DND-41 (cell line): ENCODE measurements around the gene HMGCL.

ENCODE experiments used
- ATAC-seq: fragments of 200-7000 bp; cut with Tn5 transposase; 3 replicates; pipeline ENCODE4 v1.9.1; 2021; ENCODE audit warnings: low read depth; ENCODE audit not compliant: insufficient read depth
- DNase-seq: peaks from one replicate; pipeline ENCODE4 v3.0.0-alpha.2; 2020
- H2AFZ ChIP-seq: 2 replicates; pipeline ENCODE4 v1.6.0; 2012; ENCODE audit warnings: low read depth, low read length
- H3K27ac ChIP-seq: 2 replicates; pipeline ENCODE4 v1.5.1; 2012; ENCODE audit warnings: low read length, inconsistent platforms
- H3K27me3 ChIP-seq: fragments of 200-600 bp; sonication (generic); 2 replicates; pipeline ENCODE4 v1.6.0; 2012; ENCODE audit warnings: low read length, mild to moderate bottlenecking, inconsistent platforms; ENCODE audit not compliant: insufficient read depth, poor library complexity
- H3K36me3 ChIP-seq: 2 replicates; pipeline ENCODE4 v1.5.1; 2012; ENCODE audit warnings: low read length, inconsistent platforms; ENCODE audit not compliant: insufficient read depth
- H3K4me1 ChIP-seq: 2 replicates; pipeline ENCODE4 v1.5.1; 2012; ENCODE audit warnings: mild to moderate bottlenecking, low read length; ENCODE audit not compliant: insufficient read depth
- H3K4me2 ChIP-seq: 2 replicates; pipeline ENCODE4 v1.6.0; 2012; ENCODE audit warnings: mild to moderate bottlenecking, moderate library complexity, low read length, inconsistent platforms; ENCODE audit not compliant: insufficient read depth
- H3K4me3 ChIP-seq, 2 experiments: fragments of 200-600 bp in 1 of 2; shearing (Covaris generic) in 1 of 2; 2 replicates each; pipeline ENCODE4 v1.5.1; 2012 to 2016; ENCODE audit warnings: inconsistent platforms in 2 of 2, low read length in 2 of 2, mild to moderate bottlenecking in 2 of 2, low read depth in 1 of 2, moderate library complexity in 1 of 2
- H3K79me2 ChIP-seq: 2 replicates; pipeline ENCODE4 v1.6.0; 2012; ENCODE audit warnings: low read length, inconsistent platforms; ENCODE audit not compliant: insufficient read depth
- H3K9ac ChIP-seq: 2 replicates; pipeline ENCODE4 v1.6.0; 2012; ENCODE audit warnings: low read depth, mild to moderate bottlenecking, inconsistent platforms, low read length, moderate library complexity
- H3K9me3 ChIP-seq: 2 replicates; pipeline ENCODE4 v1.5.1; 2012; ENCODE audit warnings: low read length, moderate library complexity, mild to moderate bottlenecking, inconsistent platforms; ENCODE audit not compliant: insufficient read depth, severe bottlenecking
- H4K20me1 ChIP-seq: 2 replicates; pipeline ENCODE4 v1.6.0; 2012; ENCODE audit warnings: low read length; ENCODE audit not compliant: insufficient read depth
- CTCF ChIP-seq: IDR thresholded peaks from 2 replicates; pipeline ENCODE4 v1.5.1; 2012; ENCODE audit warnings: borderline replicate concordance, low read length, moderate library complexity, mild to moderate bottlenecking; ENCODE audit not compliant: poor library complexity, severe bottlenecking; ENCODE audit errors: extremely low read depth
- EZH2 ChIP-seq: IDR thresholded peaks from 3 replicates; pipeline ENCODE4 v1.6.1; 2012; ENCODE audit warnings: borderline replicate concordance, low read depth, mild to moderate bottlenecking, moderate library complexity, low read length, inconsistent platforms; ENCODE audit not compliant: severe bottlenecking

The HMGCL gene

GRCh38 chr1:23810818-23811540 is 14.2 kb downstream of the HMGCL start:
- Histone ChIP-seq H3K4me3 (no peak overlapping the region), H3K27ac (no peak overlapping the region), H4K20me1 (no peaks in the 10 kb centered on the region), H3K36me3 (peaks cover 35% of the 10 kb centered on the region), H3K9me3 (no peaks in the 10 kb centered on the region), H3K4me2 (no peak overlapping the region), H3K9ac (no peak overlapping the region), H3K79me2 (no peaks in the 10 kb centered on the region), H3K4me1 (no peaks in the 10 kb centered on the region), H2AFZ (peak overlapping the region; percentile 19; the same call in 1 of the 2 replicates), H3K27me3 (no peaks in the 10 kb centered on the region)
- DNase-seq (peak; percentile 68), ATAC-seq (peak; percentile 74)
- TF ChIP-seq EZH2 (no peak), CTCF (peak; percentile 81)

GRCh38 chr1:23809751-23810171 is 15.5 kb downstream of the HMGCL start:
- H3K27ac ChIP-seq: no peak overlapping the region
- no peak overlapping the region for H3K4me2 ChIP-seq

DNA sequence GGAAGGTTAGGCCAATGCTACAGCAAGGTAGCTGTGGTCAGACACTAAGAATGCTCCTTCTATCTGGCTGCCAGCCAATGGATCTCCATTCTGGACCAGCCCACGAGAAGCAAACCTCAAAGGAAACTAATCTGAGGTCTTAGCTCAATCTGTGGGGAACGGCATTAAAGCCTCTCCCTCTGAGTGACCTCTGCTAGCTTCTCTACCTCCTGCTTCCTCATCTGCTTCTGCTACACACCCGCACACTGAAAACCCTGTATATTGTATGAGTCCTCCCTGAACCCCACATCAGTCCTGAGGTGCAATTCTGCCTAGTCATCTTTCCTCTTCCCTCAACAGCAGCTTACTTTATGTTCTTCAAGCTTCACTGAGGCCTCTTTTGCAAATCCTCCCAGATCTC is 17.8 kb downstream of the HMGCL start:
- TF ChIP-seq EZH2: no peak
- TF ChIP-seq CTCF: no peak
- Histone ChIP-seq H3K4me3 (no peak overlapping the region), H3K9me3 (no peaks in the 10 kb centered on the region), H3K27me3 (no peaks in the 10 kb centered on the region), H3K36me3 (peaks cover 22% of the 10 kb centered on the region), H4K20me1 (no peaks in the 10 kb centered on the region), H3K9ac (no peak overlapping the region), H3K79me2 (no peaks in the 10 kb centered on the region), H3K4me2 (no peak overlapping the region), H3K4me1 (no peaks in the 10 kb centered on the region), H2AFZ (no peak overlapping the region), H3K27ac (no peak overlapping the region)
- ATAC-seq (no peak), DNase-seq (no peak)

More at GRCh38 chr1:23809751-23810171, 15.5 kb downstream of the HMGCL start:
- H3K4me3 ChIP-seq: no peak overlapping the region
- no peaks in the 10 kb centered on the region for H3K4me1 ChIP-seq
- no peaks in the 10 kb centered on the region for H4K20me1 ChIP-seq
- no peaks in the 10 kb centered on the region for H3K9me3 ChIP-seq
- DNase-seq (peak; percentile 82), ATAC-seq (peak; percentile 93)
- H3K36me3 ChIP-seq: peaks cover 35% of the 10 kb centered on the region
- H3K79me2 ChIP-seq: no peaks in the 10 kb centered on the region
- TF ChIP-seq CTCF: peak; percentile 96
- no peak for TF ChIP-seq EZH2
- no peak overlapping the region for H2AFZ ChIP-seq
- no peaks in the 10 kb centered on the region for H3K27me3 ChIP-seq
- no peak overlapping the region for H3K9ac ChIP-seq

- H3K4me1 ChIP-seq: peaks cover 8% of the 10 kb centered on the region
- no peak for TF ChIP-seq EZH2
- no peak for TF ChIP-seq CTCF
- no peak overlapping the region for H3K9ac ChIP-seq
- DNase-seq (no peak), ATAC-seq (no peak)
- no peak overlapping the region for H3K4me3 ChIP-seq
- H4K20me1 ChIP-seq: no peaks in the 10 kb centered on the region
- H3K36me3 ChIP-seq: peaks cover 19% of the 10 kb centered on the region
- no peak overlapping the region for H3K27ac ChIP-seq
- H2AFZ ChIP-seq: no peak overlapping the region
- H3K79me2 ChIP-seq: no peaks in the 10 kb centered on the region
- H3K27me3 ChIP-seq: no peaks in the 10 kb centered on the region
- H3K9me3 ChIP-seq: no peaks in the 10 kb centered on the region
- H3K4me2 ChIP-seq: no peak overlapping the region
These were observed 18.9 kb downstream of the HMGCL start for GRCh38 chr1:23806280-23806679.
